Thyroid gland (tissue), 4 donors: ENCODE results near the gene DPP4.

ENCODE experiments used
- POLR2A ChIP-seq, 2 donors: fragments of 450-650 bp; IDR thresholded peaks; one replicate each; pipeline ENCODE4 v1.6.1; 2017; ENCODE audit warnings: antibody characterized with exemption in 2 of 2, mild to moderate bottlenecking in 2 of 2, moderate library complexity in 1 of 2
- TF ChIP-seq, protein P1 (sequence below), 6 experiments: fragments of 200-600 bp in 3 of 6; fragments of 450-650 bp in 3 of 6; sonication (generic) in 3 of 6; IDR thresholded peaks; one replicate each; pipeline ENCODE4 v1.5.1; 2016 to 2019; ENCODE audit warnings: antibody characterized with exemption in 6 of 6, mild to moderate bottlenecking in 2 of 6, inconsistent platforms in 1 of 6, moderate library complexity in 1 of 6

DNA sequence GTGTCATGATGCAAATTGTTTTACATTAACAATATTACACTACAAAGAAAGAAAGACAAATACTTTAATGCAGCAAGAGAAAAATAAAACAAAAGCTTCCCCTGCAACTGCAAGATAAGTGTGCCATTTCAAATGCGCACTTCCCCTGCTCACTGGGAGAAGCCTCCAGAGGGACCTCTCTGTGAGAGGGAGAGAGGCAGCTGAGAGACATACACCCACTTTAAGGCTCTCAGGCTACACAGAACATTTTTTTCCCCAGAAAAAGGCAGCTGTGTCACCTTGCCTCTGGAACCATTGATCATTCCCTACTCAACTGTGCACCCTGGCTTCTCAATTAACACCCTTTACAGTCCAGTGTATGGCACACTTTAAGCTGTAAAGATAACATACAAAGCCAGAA is 75.2 kb downstream of the DPP4 start:
- TF ChIP-seq, protein P1, sequence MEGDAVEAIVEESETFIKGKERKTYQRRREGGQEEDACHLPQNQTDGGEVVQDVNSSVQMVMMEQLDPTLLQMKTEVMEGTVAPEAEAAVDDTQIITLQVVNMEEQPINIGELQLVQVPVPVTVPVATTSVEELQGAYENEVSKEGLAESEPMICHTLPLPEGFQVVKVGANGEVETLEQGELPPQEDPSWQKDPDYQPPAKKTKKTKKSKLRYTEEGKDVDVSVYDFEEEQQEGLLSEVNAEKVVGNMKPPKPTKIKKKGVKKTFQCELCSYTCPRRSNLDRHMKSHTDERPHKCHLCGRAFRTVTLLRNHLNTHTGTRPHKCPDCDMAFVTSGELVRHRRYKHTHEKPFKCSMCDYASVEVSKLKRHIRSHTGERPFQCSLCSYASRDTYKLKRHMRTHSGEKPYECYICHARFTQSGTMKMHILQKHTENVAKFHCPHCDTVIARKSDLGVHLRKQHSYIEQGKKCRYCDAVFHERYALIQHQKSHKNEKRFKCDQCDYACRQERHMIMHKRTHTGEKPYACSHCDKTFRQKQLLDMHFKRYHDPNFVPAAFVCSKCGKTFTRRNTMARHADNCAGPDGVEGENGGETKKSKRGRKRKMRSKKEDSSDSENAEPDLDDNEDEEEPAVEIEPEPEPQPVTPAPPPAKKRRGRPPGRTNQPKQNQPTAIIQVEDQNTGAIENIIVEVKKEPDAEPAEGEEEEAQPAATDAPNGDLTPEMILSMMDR (IDR thresholded peaks at IDR 0.05): no peak
- TF ChIP-seq POLR2A (IDR thresholded peaks at IDR 0.05): no peak
